Measurements from ENCODE around the gene PCDHGA7. TPM values are rescaled to one million over a fixed set of nuclear protein-coding genes. Genes with fewer than 3 reads are reported as not detected.
"Not testable (repeated sequence)": the region's sequence is repeated elsewhere in the genome, so short reads cannot be mapped to it uniquely, and the experiment has no call there.

The PCDHGA7 gene
- total RNA-seq, 1 donor from 2014 or later: 7.3 TPM

GRCh38 chr5:141363952-141364660 lies 18.4 kb upstream of the PCDHGA7 start, which contains the start of gene PCDHGA5:
TSS of gene PCDHGA5 (plus strand) at chr5:141364162. CDS start at chr5:141364331, 169 bp downstream.
- ATAC-seq: no peak
- DNase-seq (ENCODE audit: low spot score): no peak
- intact Hi-C loops (cut with DNase I): no loop called here

- DNase-seq (ENCODE audit: low spot score) (no peak), ATAC-seq (no peak)
- intact Hi-C loops (cut with DNase I): no loop called here
Observed at GRCh38 chr5:141366016-141366896, 16.3 kb upstream of the PCDHGA7 start.

- intact Hi-C loops (cut with DNase I): no loop called here
- peak; percentile 61 for ATAC-seq
Observed at GRCh38 chr5:141369994-141370848, 12.3 kb upstream of the PCDHGA7 start, which contains the start of gene PCDHGB3. TSS of gene PCDHGB3 (plus strand) at chr5:141370242. CDS start at chr5:141370395, 153 bp downstream.

GRCh38 chr5:141371572-141372475 lies 10.7 kb upstream of the PCDHGA7 start:
- DNase-seq (ENCODE audit: low spot score) (no peak), ATAC-seq (no peak)
- intact Hi-C loops (cut with DNase I): no loop called here

More at GRCh38 chr5:141369994-141370848, 12.3 kb upstream of the PCDHGA7 start, which contains the start of gene PCDHGB3:
- DNase-seq (ENCODE audit: low spot score): no peak

GRCh38 chr5:141373673-141374317 lies 8.7 kb upstream of the PCDHGA7 start, which contains the start of gene PCDHGA6:
TSS of gene PCDHGA6 (plus strand) at chr5:141373891. CDS start at chr5:141374084, 193 bp downstream.
- intact Hi-C loops (cut with DNase I): no loop called here
- DNase-seq (ENCODE audit: low spot score): no peak
- no peak for ATAC-seq

GRCh38 chr5:141374627-141375026 lies 7.9 kb upstream of the PCDHGA7 start:
- no peak for ATAC-seq
- intact Hi-C loops (cut with DNase I): no loop called here
- no peak for DNase-seq (ENCODE audit: low spot score)

- DNase-seq (ENCODE audit: low spot score); intact Hi-C loops (cut with DNase I); ATAC-seq: not testable (repeated sequence)
Observed at GRCh38 chr5:141375444-141376155, 6.9 kb upstream of the PCDHGA7 start.

- intact Hi-C loops (cut with DNase I): no loop called here
- no peak for DNase-seq (ENCODE audit: low spot score)
- ATAC-seq: no peak
Observed at GRCh38 chr5:141383345-141383744, 803 bp downstream of the PCDHGA7 start.

GRCh38 chr5:141384471-141385267 lies 2.1 kb downstream of the PCDHGA7 start:
- intact Hi-C loops (cut with DNase I): no loop called here
- DNase-seq (ENCODE audit: low spot score): no peak

GRCh38 chr5:141387557-141388311 lies 5.2 kb downstream of the PCDHGA7 start, which contains the start of gene PCDHGB4:
TSS of gene PCDHGB4 (plus strand) at chr5:141387698. CDS start at chr5:141387885, 187 bp downstream.
- peak; percentile 51 for ATAC-seq
- intact Hi-C loops (cut with DNase I): not testable (repeated sequence)
- peak; percentile 61 for DNase-seq (ENCODE audit: low spot score)

More at GRCh38 chr5:141384471-141385267, 2.1 kb downstream of the PCDHGA7 start:
- ATAC-seq: no peak

- no peak for DNase-seq (ENCODE audit: low spot score)
- ATAC-seq: no peak
- intact Hi-C loops (cut with DNase I): no loop called here
Observed at GRCh38 chr5:141388661-141389060, 6.1 kb downstream of the PCDHGA7 start.

- intact Hi-C loops (cut with DNase I): no loop called here
- ATAC-seq (no peak), DNase-seq (ENCODE audit: low spot score) (no peak)
Observed at GRCh38 chr5:141389153-141390042, 6.9 kb downstream of the PCDHGA7 start.

GRCh38 chr5:141392429-141393198 lies 10.1 kb downstream of the PCDHGA7 start, which contains the start of gene PCDHGA8:
TSS of gene PCDHGA8 (plus strand) at chr5:141392633. CDS start at chr5:141392814, 181 bp downstream.
- intact Hi-C loops (cut with DNase I): no loop called here
- ATAC-seq (no peak), DNase-seq (ENCODE audit: low spot score) (no peak)
